Panc1 (cell line): ENCODE results near the gene AHRR. TPM values are rescaled to one million over a fixed set of nuclear protein-coding genes. Genes with fewer than 3 reads are reported as not detected.

Experiments
- ATAC-seq: fragments of 200-7000 bp; cut with Tn5 transposase; 2 replicates; pipeline ENCODE4 v1.9.1; 2020; ENCODE audit warnings: mild to moderate bottlenecking, moderate library complexity
- BruUV-seq: library from RNA; stranded (reverse); fragments of 400-500 nt; replicated peaks from 2 replicates; lab custom pipeline; 2021; lab: Mats Ljungman, UMichigan
- CTCF ChIA-PET: fragments of 300-600 bp; sonication (Branson Sonifier 250); formaldehyde crosslinking; loops from one replicate; lab custom pipeline; 2022; ENCODE audit warnings: antibody characterized with exemption; lab: Charles Lee
- POLR2A ChIA-PET: fragments of 300-600 bp; sonication (Branson Sonifier 250); formaldehyde crosslinking; loops from one replicate; lab custom pipeline; 2022; ENCODE audit warnings: antibody characterized with exemption; lab: Charles Lee
- DNase-seq: peaks from one replicate; pipeline ENCODE4 v3.0.0-alpha.2; 2010; ENCODE audit warnings: low read depth, low spot score
- H3K27ac ChIP-seq: 2 replicates; pipeline ENCODE4 v1.5.1; 2011; ENCODE audit warnings: mild to moderate bottlenecking, low read length, inconsistent platforms
- H3K27me3 ChIP-seq: fragments of 200-500 bp; sonication (Bioruptor generic); 2 replicates; pipeline ENCODE4 v1.6.0; 2014; ENCODE audit warnings: low read length, inconsistent platforms; ENCODE audit not compliant: control insufficient read depth, insufficient read depth
- H3K36me3 ChIP-seq: fragments of 200-500 bp; sonication (Bioruptor generic); 2 replicates; pipeline ENCODE4 v1.5.1; 2014; ENCODE audit warnings: inconsistent platforms, mild to moderate bottlenecking, low read length, moderate library complexity; ENCODE audit not compliant: control insufficient read depth, insufficient read depth
- H3K4me1 ChIP-seq: 2 replicates; pipeline ENCODE4 v1.5.1; 2011; ENCODE audit warnings: inconsistent platforms, mild to moderate bottlenecking, low read length, moderate library complexity; ENCODE audit not compliant: control insufficient read depth, insufficient read depth
- H3K4me3 ChIP-seq, 2 experiments: 2 replicates each; pipeline ENCODE4 v1.5.1; 2011 to 2012; ENCODE audit warnings: low read depth in 2 of 2, low read length in 2 of 2, mild to moderate bottlenecking in 2 of 2, inconsistent platforms in 1 of 2, moderate library complexity in 1 of 2
- H3K9me3 ChIP-seq: fragments of 200-500 bp; sonication (Bioruptor generic); 2 replicates; pipeline ENCODE4 v1.5.1; 2014; ENCODE audit warnings: low read depth, mild to moderate bottlenecking, inconsistent platforms, low read length, moderate library complexity; ENCODE audit not compliant: control insufficient read depth, insufficient read depth
- CTCF ChIP-seq: fragments of 450-650 bp; IDR thresholded peaks from 2 replicates; pipeline ENCODE4 v1.5.1; 2017; ENCODE audit warnings: mild to moderate bottlenecking
- POLR2AphosphoS5 ChIP-seq: IDR thresholded peaks from 2 replicates; pipeline ENCODE4 v1.6.1; 2012; ENCODE audit warnings: mild to moderate bottlenecking, low read depth, low read length, moderate library complexity
- REST ChIP-seq, 2 experiments: IDR thresholded peaks; 2 replicates each; pipeline ENCODE4 v1.6.1; 2011 to 2012; ENCODE audit warnings: low read depth in 2 of 2, control low read depth in 1 of 2, low read length in 1 of 2, mild to moderate bottlenecking in 1 of 2, moderate library complexity in 1 of 2; ENCODE audit not compliant: insufficient read depth in 1 of 2
- SIN3A ChIP-seq: IDR thresholded peaks from 2 replicates; pipeline ENCODE4 v1.6.1; 2012; ENCODE audit warnings: low read depth, mild to moderate bottlenecking, low read length, moderate library complexity, borderline replicate concordance; ENCODE audit not compliant: insufficient read depth
- TCF7L2 ChIP-seq: IDR thresholded peaks from 2 replicates; pipeline ENCODE4 v1.6.1; 2011; ENCODE audit warnings: mild to moderate bottlenecking, low read depth, low read length, inconsistent platforms
- in situ Hi-C: cut with HindIII; loops from 2 replicates; pipeline ENCODE4 v1.10.0; 2016; ENCODE audit warnings: low sequenced_read_pairs, low pct_unique_long_range_greater_than_20kb
- intact Hi-C: fragments of 100-400 bp; cut with micrococcal nuclease; formaldehyde crosslinking; loops from one replicate; pipeline ENCODE4 v1.10.0; 2022; ENCODE audit not compliant: unreplicated experiment
- total RNA-seq: library from RNA; stranded (reverse); gene quantifications from one replicate; pipeline ENCODE4 v1.2.1, GENCODE V29; 2021; ENCODE audit not compliant: unreplicated experiment

Gene AHRR
- total RNA-seq, 1 experiment from 2014 or later = 23.6 TPM

DNA sequence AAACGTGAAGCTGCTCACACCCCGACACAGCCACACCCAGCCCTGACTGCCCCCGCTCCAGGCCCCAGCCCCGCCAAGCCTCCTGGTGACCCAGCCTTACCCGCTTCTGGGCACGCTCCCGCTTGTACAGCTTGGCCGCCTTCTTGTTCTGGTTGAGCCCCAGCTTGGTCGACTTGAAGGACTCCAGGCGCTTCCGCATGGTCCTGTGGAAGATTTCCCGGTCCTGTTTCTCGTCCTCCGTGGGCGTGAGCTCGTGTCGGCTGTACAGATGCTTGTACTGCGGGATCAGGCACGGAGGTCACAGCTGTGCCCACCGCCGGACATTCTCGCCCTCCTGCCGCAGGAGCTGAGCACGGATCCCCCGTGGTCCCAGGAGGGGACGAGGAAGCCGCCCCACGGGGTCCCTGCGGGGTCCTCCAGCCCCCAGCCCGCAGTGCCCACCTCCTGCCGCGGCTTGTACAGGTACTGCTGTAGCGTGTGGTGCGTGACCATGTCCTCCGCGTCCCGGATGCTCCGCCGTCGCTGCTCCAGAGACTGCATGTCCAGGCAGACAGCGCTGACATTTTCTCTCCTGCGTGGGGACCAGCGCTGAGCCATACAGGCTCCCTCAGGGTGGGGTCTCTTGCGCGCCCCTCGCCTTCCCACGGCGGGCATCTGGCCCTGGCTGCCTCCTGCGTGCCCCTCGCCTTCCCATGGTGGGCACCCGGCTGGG, 154.7 kb downstream of the AHRR start:
- no peak for ATAC-seq
- intact Hi-C loops (loop anchor here (10.0 kb wide), 1 partner anchor 139 kb away; the partner anchor contains the start of gene CEP72), in situ Hi-C loops (no loop called here)
- H3K4me1 ChIP-seq = peaks cover 11% of the 10 kb centered on the region
- H3K27me3 ChIP-seq = no peaks in the 10 kb centered on the region
- H3K36me3 ChIP-seq = no peaks in the 10 kb centered on the region; the same call in 1 of the 2 replicates
- CTCF ChIA-PET = no interaction called here
- TF ChIP-seq POLR2AphosphoS5 (no peak), SIN3A (no peak), TCF7L2 (no peak), CTCF (no peak), REST (IDR thresholded peaks at IDR 0.05; ENCODE audit: insufficient read depth in 1 of 2, low read depth in 2 of 2, low read length in 1 of 2) (no peak)
- H3K27ac ChIP-seq = no peak overlapping the region
- H3K9me3 ChIP-seq = no peaks in the 10 kb centered on the region
- H3K4me3 ChIP-seq = no peak overlapping the region
- no TSS peak for BruUV-seq
- no peak for DNase-seq
- POLR2A ChIA-PET = interaction anchor here (0.6 kb wide), 1 partner anchor 17 kb away, joined by 3 read pairs; no protein-coding TSS in a partner anchor

GRCh38 chr5:476814-477175, 155.3 kb downstream of the AHRR start:
- TF ChIP-seq REST (IDR thresholded peaks at IDR 0.05; ENCODE audit: insufficient read depth in 1 of 2, low read depth in 2 of 2, low read length in 1 of 2) (no peak), POLR2AphosphoS5 (no peak), CTCF (no peak), SIN3A (no peak), TCF7L2 (no peak)
- BruUV-seq = no TSS peak
- ATAC-seq (no peak), DNase-seq (no peak)
- intact Hi-C loops = loop anchor here (10.0 kb wide), 1 partner anchor 138 kb away; the partner anchor contains the start of gene CEP72
- CTCF ChIA-PET = no interaction called here
- Histone ChIP-seq H3K27me3 (no peaks in the 10 kb centered on the region), H3K36me3 (no peaks in the 10 kb centered on the region; the same call in 1 of the 2 replicates), H3K9me3 (no peaks in the 10 kb centered on the region), H3K4me3 (no peak overlapping the region), H3K27ac (no peak overlapping the region), H3K4me1 (peaks cover 7% of the 10 kb centered on the region)
- in situ Hi-C loops = no loop called here
- POLR2A ChIA-PET = no interaction called here
